Thoracic aorta (tissue), 2 donors: ENCODE results near the gene PROM1. TPM values are rescaled to one million over a fixed set of nuclear protein-coding genes. Genes with fewer than 3 reads are reported as not detected.
A peak's percentile ranks its signal among the peaks of the same experiment; 100 is the strongest.

Experiments used
- ATAC-seq: fragments of 150-250 bp; one replicate; pipeline ENCODE4 v1.8.0; 2017; ENCODE audit warnings: low read depth; ENCODE audit not compliant: insufficient number of reproducible peaks, low FRiP score
- DNase-seq: peaks from one replicate; pipeline ENCODE4 v3.0.0-alpha.2; 2020; ENCODE audit warnings: low spot score
- H3K27ac ChIP-seq, 2 donors: fragments of 200-600 bp; sonication (generic); 1 replicate in 1 of 2; 2 replicates in 1 of 2; pipeline ENCODE4 v1.5.1; 2016; ENCODE audit warnings: mild to moderate bottlenecking in 2 of 2, moderate library complexity in 2 of 2
- H3K27me3 ChIP-seq: fragments of 200-600 bp; sonication (generic); replicated peaks from 2 replicates; pipeline ENCODE4 v1.6.0; 2016; ENCODE audit warnings: mild to moderate bottlenecking; ENCODE audit not compliant: insufficient read depth
- H3K36me3 ChIP-seq: fragments of 200-600 bp; sonication (generic); one replicate; pipeline ENCODE4 v1.5.1; 2016
- H3K4me1 ChIP-seq, 2 donors: fragments of 200-600 bp; sonication (generic); 1 replicate in 1 of 2; 2 replicates in 1 of 2; pipeline versions ENCODE4 v1.5.1 to v1.6.0; 2016; ENCODE audit warnings: low read depth in 2 of 2, mild to moderate bottlenecking in 1 of 2; ENCODE audit not compliant: control insufficient read depth in 1 of 2
- H3K4me3 ChIP-seq: fragments of 200-600 bp; sonication (generic); 2 replicates; pipeline ENCODE4 v1.5.1; 2016; ENCODE audit warnings: mild to moderate bottlenecking
- H3K9me3 ChIP-seq: fragments of 200-600 bp; sonication (generic); 2 replicates; pipeline ENCODE4 v1.5.1; 2016
- total RNA-seq, 2 donors: library from RNA; depleted of rRNA; stranded (reverse); fragments of >200 nt; gene quantifications; one replicate each; pipeline versions ENCODE4 v1.1.0 to v1.2.3, GENCODE V29; 2016
- TF ChIP-seq, protein P1 (sequence below): fragments of 200-600 bp; sonication (generic); IDR thresholded peaks from one replicate; pipeline ENCODE4 v1.5.1; 2019; ENCODE audit warnings: antibody characterized with exemption

Gene PROM1
- total RNA-seq, 2 donors from 2014 or later: 3.2 to 7.1 TPM

DNA sequence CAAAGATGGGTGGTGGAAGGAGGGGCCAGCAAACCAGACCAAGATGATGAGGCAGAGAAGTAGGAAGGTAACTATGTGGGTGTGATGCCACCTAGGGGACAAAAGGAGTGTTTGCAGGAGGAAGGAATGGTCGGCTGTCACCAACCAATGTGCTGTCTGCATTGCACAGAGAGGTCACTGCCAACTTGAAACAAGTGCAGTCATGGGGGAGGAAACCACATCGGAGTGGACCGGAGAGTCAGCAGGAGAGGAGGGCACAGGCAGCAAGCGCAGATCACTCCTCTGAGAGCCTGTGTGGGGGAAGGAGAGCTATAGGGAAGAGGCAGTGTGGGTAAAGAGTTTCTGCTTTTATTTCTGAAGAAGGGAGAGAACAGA, 82.4 kb downstream of the PROM1 start:
- Histone ChIP-seq H3K27ac (no peak overlapping the region), H3K4me3 (no peak overlapping the region), H3K36me3 (no peaks in the 10 kb centered on the region), H3K9me3 (no peaks in the 10 kb centered on the region), H3K4me1 (peaks cover 0 to 5% of the 10 kb centered on the region in 2 donors), H3K27me3 (no peaks in the 10 kb centered on the region)
- TF ChIP-seq, protein P1, sequence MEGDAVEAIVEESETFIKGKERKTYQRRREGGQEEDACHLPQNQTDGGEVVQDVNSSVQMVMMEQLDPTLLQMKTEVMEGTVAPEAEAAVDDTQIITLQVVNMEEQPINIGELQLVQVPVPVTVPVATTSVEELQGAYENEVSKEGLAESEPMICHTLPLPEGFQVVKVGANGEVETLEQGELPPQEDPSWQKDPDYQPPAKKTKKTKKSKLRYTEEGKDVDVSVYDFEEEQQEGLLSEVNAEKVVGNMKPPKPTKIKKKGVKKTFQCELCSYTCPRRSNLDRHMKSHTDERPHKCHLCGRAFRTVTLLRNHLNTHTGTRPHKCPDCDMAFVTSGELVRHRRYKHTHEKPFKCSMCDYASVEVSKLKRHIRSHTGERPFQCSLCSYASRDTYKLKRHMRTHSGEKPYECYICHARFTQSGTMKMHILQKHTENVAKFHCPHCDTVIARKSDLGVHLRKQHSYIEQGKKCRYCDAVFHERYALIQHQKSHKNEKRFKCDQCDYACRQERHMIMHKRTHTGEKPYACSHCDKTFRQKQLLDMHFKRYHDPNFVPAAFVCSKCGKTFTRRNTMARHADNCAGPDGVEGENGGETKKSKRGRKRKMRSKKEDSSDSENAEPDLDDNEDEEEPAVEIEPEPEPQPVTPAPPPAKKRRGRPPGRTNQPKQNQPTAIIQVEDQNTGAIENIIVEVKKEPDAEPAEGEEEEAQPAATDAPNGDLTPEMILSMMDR: peak; percentile 80
- peak; percentile 22 for DNase-seq
- ATAC-seq: peak; percentile 84

DNA sequence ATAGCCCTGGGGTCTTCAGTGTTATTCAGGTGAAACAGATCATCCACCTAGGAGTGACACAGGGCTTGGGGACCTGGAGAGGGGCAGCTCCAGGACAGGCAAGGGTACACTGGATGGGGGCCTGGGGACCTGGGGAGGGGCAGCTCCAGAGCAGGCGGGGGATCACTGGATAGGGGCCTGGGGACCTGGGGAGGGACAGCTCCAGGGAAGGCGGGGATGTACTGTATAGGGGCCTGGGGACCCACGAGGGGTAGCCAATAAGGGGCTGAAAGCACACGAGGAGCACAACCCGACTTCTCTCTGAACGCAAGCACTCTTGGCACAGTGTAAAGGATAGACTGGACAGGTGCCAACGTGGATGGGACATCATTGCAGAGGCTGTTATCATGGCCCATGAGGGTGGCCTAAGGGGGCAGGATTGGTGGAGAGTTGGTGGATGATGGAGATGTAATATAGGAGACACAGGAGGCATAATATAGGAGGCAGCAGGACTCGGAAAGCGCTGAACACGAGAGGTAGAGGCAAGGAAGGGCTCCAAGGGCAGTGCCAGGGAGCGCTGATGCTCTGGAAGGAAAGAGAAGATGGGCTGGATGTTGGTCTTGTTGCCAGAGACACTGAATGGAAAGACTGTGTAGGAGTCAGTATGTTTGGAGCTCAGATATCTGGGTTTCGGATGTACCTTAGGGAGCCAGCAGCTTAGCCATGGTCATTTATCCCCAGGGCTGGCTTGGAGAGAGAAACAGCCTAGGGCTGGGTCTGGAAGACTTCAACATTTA, 82.9 kb downstream of the PROM1 start:
- Histone ChIP-seq H3K36me3 (no peaks in the 10 kb centered on the region), H3K27me3 (no peaks in the 10 kb centered on the region), H3K4me3 (no peak overlapping the region), H3K9me3 (no peaks in the 10 kb centered on the region), H3K27ac (no peak overlapping the region), H3K4me1 (peaks cover 0 to 5% of the 10 kb centered on the region in 2 donors)
- no peak for ATAC-seq
- no peak for DNase-seq
- TF ChIP-seq, protein P1: no peak

DNA sequence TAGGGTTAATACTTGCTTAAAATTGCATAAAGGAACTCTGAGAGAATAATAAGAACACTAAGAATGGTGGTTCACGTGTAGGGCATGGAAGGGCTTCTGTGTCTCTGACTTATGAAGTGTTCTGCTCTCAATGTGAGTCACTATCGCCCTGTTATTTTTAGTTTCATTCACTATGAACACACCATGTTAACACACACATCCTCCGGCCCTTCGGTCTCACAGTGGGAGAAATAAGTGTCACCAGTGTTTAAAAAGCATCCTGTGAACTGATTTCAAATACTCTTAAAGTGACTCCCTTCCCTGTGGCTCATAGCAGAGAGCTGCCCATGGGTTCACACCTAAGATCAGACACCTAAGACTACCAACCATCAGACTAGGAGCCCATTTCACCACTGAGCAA, 87.0 kb downstream of the PROM1 start:
- no peak for ATAC-seq

DNA sequence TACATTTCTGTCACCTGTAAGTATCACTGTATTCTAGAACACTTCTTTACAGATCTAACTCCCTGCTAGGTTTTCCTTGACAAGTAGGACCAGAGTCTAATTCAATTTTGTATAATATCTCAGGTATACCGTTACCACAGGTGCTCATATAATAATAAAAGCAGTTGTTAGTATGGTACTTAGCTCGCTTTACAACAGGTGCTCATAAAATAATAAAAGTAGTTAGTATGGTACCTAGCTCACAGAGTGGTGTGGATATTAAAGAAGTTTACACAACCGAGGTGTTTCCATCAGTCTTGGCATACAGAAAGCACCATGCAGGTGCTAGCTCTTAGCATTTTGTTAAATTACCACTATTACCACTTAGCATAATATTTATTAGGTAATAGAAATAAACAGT, 88.0 kb downstream of the PROM1 start:
- H3K27ac ChIP-seq: no peak overlapping the region
- TF ChIP-seq, protein P1: no peak
- H3K27me3 ChIP-seq: no peaks in the 10 kb centered on the region
- H3K9me3 ChIP-seq: no peaks in the 10 kb centered on the region
- DNase-seq: no peak
- H3K36me3 ChIP-seq: no peaks in the 10 kb centered on the region
- ATAC-seq: no peak
- no peak overlapping the region for H3K4me3 ChIP-seq
- H3K4me1 ChIP-seq: no peaks in the 10 kb centered on the region

More for the DNA sequence above, 87.0 kb downstream of the PROM1 start:
- Histone ChIP-seq H3K36me3 (no peaks in the 10 kb centered on the region), H3K4me1 (peaks cover 0 to 3% of the 10 kb centered on the region in 2 donors), H3K4me3 (no peak overlapping the region), H3K27ac (no peak overlapping the region), H3K27me3 (no peaks in the 10 kb centered on the region), H3K9me3 (no peaks in the 10 kb centered on the region)
- no peak for DNase-seq
- TF ChIP-seq, protein P1: no peak

DNA sequence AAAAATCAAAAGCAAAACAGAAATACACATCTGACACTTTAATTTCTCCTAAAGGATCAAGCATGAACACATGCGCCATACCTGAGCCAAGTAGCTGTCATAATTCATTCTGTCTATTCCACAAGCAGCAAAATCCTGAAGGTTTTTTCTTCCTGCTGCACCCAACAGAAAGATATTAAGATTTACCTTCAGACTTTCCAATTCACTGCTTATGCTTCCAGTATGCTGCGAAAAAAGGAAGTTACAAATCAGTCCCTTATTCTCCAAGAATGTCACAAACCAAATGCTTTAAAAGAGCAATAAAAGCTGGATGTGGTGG, 91.7 kb downstream of the PROM1 start:
- Histone ChIP-seq H3K4me3 (no peak overlapping the region), H3K36me3 (no peaks in the 10 kb centered on the region), H3K27me3 (no peaks in the 10 kb centered on the region), H3K9me3 (no peaks in the 10 kb centered on the region), H3K4me1 (no peaks in the 10 kb centered on the region), H3K27ac (no peak overlapping the region)
- DNase-seq (no peak), ATAC-seq (no peak)
- TF ChIP-seq, protein P1: no peak
